SKM-1 treated with dmso at 0.1 percent for 144 hours (cell line): ENCODE measurements around the gene USP35.

Source experiments
- DNase-seq: peaks from one replicate; lab custom pipeline; 2025; ENCODE audit not compliant: unreplicated experiment; lab: John Stamatoyannopoulos, UW

The USP35 gene

DNA sequence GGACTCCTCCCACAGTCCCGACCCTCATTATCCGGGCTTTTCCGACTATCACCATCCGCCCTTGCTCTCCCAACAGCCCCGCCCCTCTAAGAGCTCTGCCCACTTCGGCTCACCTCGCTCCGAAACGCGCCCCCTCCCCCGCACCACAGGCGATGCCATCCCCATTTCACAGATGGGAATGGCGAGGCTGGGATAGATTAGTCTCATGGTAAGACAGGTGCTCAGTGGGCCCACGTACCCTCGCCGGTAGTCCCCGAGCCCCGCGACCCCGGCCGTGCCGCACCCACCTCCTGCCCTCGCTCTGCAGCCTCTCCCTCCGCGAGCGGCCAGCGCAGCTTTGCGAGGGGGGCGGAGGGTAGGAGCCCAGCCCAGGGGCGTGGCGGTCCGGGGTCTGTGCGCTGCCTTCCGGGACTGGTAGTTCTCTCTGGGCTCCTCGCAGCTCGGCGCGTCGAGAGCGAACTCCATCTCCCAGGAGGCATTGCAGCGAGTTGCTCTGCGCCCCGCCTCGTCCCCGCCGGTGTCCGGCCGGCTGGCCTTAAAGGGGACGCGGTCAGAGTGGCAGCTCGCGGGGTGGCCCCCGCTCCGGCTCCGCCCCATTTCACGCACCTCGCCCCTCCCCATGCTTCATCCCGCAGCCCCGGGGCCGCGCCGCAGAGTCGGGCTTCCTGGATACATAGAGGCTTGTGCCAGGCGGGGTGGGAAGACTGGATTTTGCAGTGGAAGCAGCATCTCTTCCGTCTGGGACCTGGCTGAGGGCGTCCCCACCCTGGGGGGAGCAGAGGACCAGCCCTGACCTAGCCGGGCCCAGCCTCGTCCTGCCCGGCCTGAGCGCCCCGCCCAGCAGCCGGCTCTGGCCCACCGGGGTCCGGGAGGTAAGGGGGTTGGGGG is at the start of gene USP35, which contains the start of gene KCTD21:
TSS of gene USP35 (plus strand) at position 634 of the 888 bp plus-strand sequence. CDS start 7,327 bp downstream, outside the sequence.
TSS of gene KCTD21 (minus strand) at position 341 of the 888 bp plus-strand sequence. CDS start 14,072 bp downstream, outside the sequence.
- peak; percentile 94 for DNase-seq

DNA sequence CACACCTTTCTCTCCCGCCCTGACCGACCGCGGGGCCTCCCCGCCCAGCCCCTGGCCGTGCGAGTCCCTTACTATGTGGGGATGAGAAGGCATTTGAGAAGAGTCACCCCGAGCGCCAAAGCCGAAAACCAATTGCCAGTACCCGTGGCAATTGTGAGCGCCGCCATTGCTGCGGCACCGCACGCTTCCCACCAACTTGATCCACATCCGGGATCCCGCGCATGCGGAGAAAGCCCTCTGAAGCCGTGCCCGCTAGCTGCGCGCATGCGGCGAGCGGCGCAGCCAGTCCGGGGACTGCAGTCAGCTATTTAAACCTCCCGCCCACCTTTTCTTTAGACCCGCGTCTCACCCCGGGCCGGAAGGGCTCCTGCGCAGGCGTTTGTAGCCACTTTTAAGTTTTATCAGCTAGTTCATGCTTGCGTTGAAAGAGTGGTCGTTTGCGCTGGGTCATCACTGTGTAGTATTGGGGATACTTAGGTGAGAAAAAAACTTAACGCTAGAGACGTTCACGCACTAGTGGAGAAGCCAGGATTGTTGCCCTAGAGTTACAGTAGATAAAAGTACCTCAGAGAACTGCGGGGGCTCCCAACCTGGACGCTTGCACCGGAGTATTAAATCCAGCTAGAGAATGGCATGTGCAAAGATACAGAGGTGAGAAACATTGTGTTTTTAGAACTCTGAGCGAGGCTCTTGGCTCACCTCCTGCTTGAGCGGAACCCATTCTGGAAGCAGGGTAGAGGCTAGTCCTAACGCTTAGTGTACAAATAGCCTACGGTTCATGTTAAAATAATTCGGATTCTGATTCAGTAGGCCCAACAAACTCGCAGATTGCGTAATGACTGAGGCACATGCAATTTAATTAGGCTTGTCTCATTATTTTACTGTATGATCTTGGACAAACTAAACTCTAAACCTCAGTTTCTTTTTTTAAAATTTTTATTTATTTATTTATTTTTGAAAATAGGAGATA is 49.0 kb upstream of the USP35 start, which contains the start of gene ALG8:
TSS of gene ALG8 (minus strand) at position 205 of the 970 bp plus-strand sequence. CDS start at position 167, 38 bp downstream.
- DNase-seq, result peak; percentile 85

DNA sequence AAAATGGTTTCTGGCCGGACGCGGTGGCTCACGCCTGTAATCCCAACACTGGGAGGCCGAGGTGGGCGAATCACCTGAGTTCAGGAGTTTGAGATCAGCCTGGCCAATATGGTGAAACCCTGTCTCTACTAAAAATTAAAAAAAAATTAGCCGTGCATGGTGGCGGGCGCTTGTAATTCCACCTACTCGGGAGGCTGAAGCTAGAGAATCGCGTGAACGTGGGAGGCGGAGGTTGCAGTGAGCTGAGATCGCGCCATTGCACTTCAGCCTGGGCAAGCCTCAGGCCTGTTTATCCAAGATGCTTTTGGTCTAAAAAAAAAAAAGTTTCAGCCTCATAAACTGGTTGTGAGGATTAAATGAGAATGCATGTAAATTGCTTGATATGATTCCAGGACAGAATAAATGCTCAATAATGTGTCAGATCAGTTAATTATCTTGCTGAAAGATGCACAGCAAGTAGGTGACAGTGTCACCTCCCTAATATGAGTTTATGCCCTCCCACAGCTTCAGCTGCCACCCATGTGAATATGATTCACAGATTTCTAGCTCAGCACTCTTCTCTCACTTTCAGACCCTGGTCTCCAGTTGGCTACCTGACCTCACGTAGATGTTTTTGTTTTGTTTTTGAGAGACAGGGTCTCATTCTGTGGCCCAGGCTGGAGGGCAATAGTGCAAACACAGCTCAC is 48.2 kb upstream of the USP35 start:
- no peak for DNase-seq

- DNase-seq, result no peak
These were observed 43.2 kb upstream of the USP35 start for GRCh38 chr11:78145511-78146025.

DNA sequence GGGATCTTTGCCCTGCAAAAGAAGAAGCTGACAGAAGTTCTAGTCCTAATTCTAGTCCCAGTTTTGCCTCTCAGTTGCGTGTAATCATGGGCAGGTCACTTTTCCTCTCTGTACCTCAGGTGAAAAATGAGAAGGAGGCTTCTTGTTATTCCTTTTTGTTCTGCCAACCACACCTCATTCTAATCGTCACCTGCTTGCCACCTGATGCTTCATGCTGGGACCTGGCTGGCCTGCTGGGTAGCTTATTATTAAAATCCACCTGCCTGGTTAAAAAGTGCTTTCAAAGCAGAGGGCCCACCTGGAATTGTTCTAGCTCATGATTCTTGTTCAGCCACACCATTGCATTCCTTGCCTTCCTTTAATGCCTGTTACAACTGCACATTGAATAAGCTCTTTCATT is 40.9 kb upstream of the USP35 start:
- DNase-seq, result no peak

DNA sequence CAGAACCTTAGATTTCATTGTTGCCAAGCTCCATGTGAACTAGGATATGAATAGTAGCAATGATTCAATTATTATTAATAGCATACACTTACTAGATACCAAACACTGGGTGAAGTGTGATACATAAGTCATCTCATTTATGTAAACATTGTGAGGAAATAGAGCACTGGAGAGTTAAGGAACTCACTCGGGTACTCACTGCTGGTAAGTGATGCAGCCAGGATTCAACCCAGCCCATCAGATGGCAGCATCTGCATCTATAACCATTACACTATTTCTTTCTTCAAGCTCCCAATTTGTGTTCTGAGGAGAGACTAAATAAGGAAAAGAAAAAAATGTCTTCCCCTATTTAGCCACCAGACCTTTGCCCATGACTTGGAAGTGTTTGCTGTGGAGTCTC is 39.1 kb upstream of the USP35 start:
- no peak for DNase-seq

GRCh38 chr11:78150346-78150745 is 38.4 kb upstream of the USP35 start:
- no peak for DNase-seq

DNA sequence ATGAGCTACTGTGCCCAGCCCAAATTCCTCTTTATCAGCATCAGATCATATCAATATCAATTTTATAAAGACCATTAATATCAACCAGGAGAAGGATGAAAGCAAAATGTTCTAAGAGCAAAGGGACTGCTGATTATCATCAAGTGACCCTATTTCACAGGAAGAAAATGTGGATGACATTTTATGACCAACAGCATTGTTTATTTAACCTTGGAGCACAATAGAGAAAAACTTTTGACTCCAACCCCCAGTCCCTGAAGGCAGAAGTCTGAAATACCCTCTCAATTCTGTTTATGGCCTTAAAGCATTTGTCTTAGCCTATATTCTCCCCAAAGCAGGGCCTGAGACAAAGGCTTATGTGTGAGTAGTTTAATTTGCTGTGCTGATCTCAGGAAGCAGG is 38.0 kb upstream of the USP35 start:
- no peak for DNase-seq

- DNase-seq, result no peak
These were observed 36.9 kb upstream of the USP35 start for GRCh38 chr11:78151804-78152203.

DNA sequence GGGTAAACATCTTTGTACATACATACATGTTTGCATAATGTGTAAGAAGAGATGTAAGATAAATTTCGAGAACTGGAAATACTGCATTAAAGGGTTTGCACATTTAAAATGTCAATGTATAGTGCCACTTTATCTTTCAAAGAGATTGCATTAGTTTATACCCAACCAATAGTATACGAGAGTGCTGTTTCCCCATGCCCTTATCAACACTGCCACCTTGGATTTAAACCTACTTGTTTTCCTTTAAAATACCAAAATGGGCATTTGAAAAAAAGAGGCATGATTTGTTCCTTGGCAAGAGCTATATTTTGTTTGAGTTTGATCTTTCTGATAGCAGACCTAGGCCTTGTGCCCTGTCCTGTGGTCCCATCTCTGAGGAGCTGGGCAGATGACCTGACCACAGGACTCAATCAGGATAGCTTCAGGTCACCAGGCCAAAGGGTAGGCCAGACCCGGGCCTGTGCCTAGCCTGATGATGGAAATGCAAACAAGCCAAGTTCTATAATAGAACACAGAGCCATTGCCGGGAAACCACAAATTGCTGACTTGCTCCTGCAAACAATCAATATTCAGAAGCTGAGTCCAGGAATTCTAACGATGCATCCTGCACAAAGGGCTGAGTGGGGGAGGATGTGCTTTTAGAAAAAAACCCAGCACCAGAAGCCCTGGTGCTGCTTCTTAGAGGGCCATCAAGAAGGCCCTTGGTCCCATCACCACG is 32.4 kb upstream of the USP35 start:
- DNase-seq, result no peak

DNA sequence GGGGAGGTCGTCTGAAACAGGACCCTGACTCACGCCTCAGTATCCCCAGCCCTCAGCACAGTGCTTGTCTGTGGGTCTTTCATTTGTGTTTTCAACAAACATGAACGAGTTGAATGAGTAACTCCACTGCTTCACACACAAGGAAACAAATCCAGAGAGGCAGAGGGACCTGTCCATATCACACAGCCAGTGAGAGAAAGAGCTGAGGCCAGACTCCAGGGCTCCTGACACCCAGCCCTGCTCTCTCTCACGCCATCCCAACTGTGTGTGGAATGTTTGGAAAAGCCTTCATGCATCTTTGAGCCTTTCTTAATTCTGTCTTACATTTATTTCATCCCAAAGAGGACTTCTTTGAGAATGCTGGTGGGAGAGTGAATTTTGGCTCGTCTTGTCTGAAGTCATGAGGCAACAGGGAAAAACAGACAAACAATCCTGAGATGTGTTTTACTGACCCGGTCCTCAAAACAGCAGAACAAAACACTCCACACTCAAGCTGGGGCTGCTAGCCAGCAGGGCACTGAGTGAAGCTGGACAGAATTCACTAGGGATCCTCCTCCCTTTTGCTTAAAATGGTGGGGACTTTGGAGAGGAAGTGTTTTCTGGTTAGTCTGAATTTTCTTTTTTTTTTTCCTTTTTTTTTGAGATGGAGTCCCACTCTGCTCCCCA is 29.6 kb upstream of the USP35 start:
- DNase-seq, result no peak

- no peak for DNase-seq
These were observed 28.2 kb upstream of the USP35 start for GRCh38 chr11:78160557-78160956.

- DNase-seq, result no peak
These were observed 27.4 kb upstream of the USP35 start for GRCh38 chr11:78161346-78161745.

DNA sequence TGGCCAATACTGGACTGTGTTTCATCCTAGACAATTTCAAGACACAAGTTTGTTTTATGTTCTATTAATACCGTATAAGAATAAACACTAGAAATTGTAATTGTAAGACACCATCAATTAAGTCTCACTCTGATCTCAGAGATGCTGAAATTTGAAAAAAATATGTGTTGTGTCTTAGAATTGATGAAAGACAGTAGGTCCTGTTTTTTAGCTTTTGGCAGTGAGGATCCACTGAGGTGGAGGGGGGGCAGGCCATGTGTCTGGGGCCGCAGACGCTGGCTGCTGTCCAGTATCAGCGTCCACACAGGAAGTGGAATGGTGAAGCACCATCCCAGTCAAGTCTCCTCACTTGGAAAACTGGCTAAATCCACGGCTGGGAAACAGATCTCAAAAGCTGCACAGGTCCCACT is 26.8 kb upstream of the USP35 start:
- DNase-seq, result no peak

GRCh38 chr11:78163828-78164227 is 24.9 kb upstream of the USP35 start:
- no peak for DNase-seq

- no peak for DNase-seq
These were observed 24.2 kb upstream of the USP35 start for GRCh38 chr11:78164471-78164870.

DNA sequence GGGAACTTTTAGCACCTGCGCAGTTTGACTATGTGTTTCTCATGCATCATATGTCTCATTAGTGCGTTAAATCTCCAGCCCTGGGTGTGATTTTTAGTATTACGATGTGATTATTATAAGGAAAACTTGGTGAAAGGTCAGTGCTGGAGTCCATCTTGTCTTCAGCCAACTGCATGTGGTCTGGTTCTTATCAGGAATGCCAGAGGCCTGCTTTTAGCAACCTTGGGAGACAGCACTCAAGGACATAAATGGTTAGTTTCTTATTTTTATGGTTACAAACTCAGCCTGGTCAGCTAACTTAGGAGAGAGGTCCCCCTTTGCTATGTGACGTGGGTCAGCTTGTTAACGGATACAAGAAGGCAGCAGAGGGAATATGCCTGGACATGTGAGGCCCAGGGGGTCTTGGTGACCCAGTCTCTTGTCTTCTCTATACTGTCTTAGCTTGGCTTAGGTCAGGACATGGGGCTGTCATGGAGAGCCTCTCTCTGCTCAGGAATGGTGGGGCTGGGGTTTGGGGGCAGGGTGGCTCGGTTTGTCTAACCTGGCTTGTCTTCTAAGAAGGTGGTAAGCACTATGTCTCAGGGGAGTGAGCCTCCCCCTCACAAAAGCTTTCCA is 21.8 kb upstream of the USP35 start:
- DNase-seq, result no peak

- DNase-seq, result no peak
These were observed 19.9 kb upstream of the USP35 start for GRCh38 chr11:78168539-78169477.
